Activated naive CD4-positive, alpha-beta T cell treated with anti-CD3 and anti-CD28 coated beads for 36 hours (primary cell): ENCODE data around the gene TEX12. TPM values are rescaled to one million over a fixed set of nuclear protein-coding genes. Genes with fewer than 3 reads are reported as not detected.

Experiments
- CTCF ChIA-PET: fragments of 350-600 bp; sonication (Branson Sonifier 250); formaldehyde crosslinking; loops from one replicate; lab custom pipeline; 2021; ENCODE audit warnings: antibody characterized with exemption; lab: Charles Lee
- DNase-seq: peaks from one replicate; pipeline ENCODE4 v3.0.0-alpha.2; 2020
- H3K27ac Mint-ChIP-seq: one replicate; pipeline ENCODE4 v1.8.0; 2021; ENCODE audit warnings: mild to moderate bottlenecking, mixed read lengths
- H3K27me3 Mint-ChIP-seq: one replicate; pipeline ENCODE4 v1.8.0; 2021; ENCODE audit warnings: low read depth, mixed read lengths
- H3K36me3 Mint-ChIP-seq: one replicate; pipeline ENCODE4 v1.8.0; 2021; ENCODE audit warnings: low read depth, mixed read lengths
- H3K4me1 Mint-ChIP-seq: one replicate; pipeline ENCODE4 v1.8.0; 2021; ENCODE audit warnings: low read depth, mixed read lengths
- H3K4me3 Mint-ChIP-seq: one replicate; pipeline ENCODE4 v1.8.0; 2021; ENCODE audit warnings: mild to moderate bottlenecking, moderate library complexity, mixed read lengths
- H3K9me3 Mint-ChIP-seq: one replicate; pipeline ENCODE4 v1.8.0; 2021; ENCODE audit warnings: mixed read lengths
- intact Hi-C: fragments of 100-400 bp; cut with micrococcal nuclease; formaldehyde crosslinking; loops from one replicate; pipeline ENCODE4 v1.15.1; 2023
- total RNA-seq, 2 experiments: library from RNA; stranded (reverse); gene quantifications; one replicate each; pipeline ENCODE4 v1.2.3, GENCODE V29; 2021

TEX12 gene, protein sequence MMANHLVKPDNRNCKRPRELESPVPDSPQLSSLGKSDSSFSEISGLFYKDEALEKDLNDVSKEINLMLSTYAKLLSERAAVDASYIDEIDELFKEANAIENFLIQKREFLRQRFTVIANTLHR
- total RNA-seq = not detected

DNA sequence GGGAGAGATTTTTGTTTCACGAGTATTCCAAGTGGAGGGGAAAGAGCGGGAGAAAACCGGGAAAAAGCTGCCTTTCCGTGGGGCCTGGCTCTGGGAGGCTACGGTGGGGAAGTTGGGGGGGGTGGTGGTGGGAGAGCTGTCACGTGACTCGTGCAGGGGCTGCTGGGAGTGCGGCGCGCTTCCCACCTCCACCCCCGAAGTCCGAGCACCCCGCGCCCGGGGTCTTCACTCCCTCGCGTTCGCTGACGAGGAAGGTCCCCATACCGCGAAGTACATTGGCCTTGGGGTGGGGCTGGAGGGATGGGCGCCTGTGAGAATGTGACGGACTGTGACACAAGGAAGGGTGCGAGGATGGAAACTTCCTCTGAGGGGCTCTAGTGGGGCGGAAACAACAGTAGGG lies at the start of gene TEX12:
TSS of gene TEX12 (plus strand) at position 228 of the 400 bp plus-strand sequence. CDS start 1,897 bp downstream, outside the sequence.
- DNase-seq = no peak
- intact Hi-C loops = no loop called here
- Mint-ChIP-seq H3K27me3 (peaks cover 34% of the 10 kb centered on the region), H3K27ac (no peak within 1 kb of the TSS), H3K36me3 (peaks cover 3% of the 10 kb centered on the region), H3K9me3 (no peaks in the 10 kb centered on the region), H3K4me1 (peaks cover 2% of the 10 kb centered on the region), H3K4me3 (no peak within 1 kb of the TSS)
- CTCF ChIA-PET = no interaction called here

DNA sequence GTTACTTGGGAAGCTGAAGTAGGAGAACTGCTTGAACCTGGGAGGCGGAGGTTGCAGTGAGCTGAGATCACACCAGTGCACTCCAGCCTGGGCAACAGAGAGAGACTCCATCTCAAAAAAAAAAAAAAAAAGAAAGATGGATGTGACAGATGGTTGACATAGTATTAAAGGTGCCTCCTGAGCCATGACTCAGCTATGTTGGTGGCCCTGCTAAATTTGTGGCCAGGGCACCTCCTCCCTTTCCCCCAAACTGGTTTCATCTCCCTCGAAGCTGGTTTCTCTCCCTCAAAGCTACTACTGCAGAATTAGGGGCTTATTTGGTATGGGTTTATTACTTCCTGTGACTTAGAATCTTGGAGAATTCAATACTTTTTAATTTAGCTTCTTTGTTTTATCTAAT lies 49.0 kb upstream of the TEX12 start:
- intact Hi-C loops = no loop called here

DNA sequence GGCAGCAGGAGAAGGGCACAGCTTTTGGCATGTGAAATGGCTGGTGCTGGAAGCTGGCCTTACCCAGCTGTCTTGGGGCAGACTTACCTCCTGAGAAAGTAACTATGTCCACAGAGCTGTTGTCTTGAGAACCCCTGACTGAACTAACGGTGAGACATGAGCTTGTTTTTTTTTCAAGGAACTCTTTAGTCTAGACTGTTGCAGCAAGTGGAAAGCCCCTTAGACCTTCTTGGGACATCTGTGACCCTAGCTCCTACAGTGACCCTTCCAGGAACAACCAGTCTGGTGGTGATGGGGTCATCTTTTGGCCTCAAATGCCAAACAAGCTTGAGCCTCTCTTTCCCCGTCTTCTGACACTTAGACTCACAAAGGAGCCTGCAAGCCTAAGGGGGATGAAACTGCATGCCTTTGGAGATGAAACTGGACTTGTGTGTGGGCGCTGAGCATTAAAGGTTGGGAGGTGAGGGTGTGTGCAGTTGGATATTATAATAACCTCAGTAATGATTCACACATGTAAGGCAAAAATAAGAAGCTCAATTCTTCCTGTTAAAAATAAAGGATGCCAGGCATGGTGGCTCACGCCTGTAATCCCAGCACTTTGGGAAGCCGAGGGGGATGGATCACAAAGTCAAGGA lies 45.1 kb upstream of the TEX12 start:
- CTCF ChIA-PET = interaction anchor here (1.1 to 2.4 kb wide), 3 partner anchors 10 to 158 kb away, joined by 3 to 21 read pairs (median 4); partner anchors contain the start of gene BCO2
- Mint-ChIP-seq H3K27ac (no peak overlapping the region), H3K9me3 (no peaks in the 10 kb centered on the region), H3K27me3 (no peaks in the 10 kb centered on the region), H3K4me1 (peaks cover 8% of the 10 kb centered on the region), H3K36me3 (peaks cover 4% of the 10 kb centered on the region), H3K4me3 (no peak overlapping the region)
- no peak for DNase-seq
- intact Hi-C loops = no loop called here

More for the DNA sequence above, 49.0 kb upstream of the TEX12 start:
- no peak overlapping the region for H3K4me3 Mint-ChIP-seq
- no peaks in the 10 kb centered on the region for H3K27me3 Mint-ChIP-seq
- H3K9me3 Mint-ChIP-seq = no peaks in the 10 kb centered on the region
- peaks cover 5% of the 10 kb centered on the region for H3K36me3 Mint-ChIP-seq
- CTCF ChIA-PET = interaction anchor here (0.6 kb wide), 1 partner anchor 116 kb away, joined by 4 read pairs; no protein-coding TSS in a partner anchor
- DNase-seq = no peak
- peaks cover 16% of the 10 kb centered on the region for H3K4me1 Mint-ChIP-seq
- H3K27ac Mint-ChIP-seq = no peak overlapping the region

DNA sequence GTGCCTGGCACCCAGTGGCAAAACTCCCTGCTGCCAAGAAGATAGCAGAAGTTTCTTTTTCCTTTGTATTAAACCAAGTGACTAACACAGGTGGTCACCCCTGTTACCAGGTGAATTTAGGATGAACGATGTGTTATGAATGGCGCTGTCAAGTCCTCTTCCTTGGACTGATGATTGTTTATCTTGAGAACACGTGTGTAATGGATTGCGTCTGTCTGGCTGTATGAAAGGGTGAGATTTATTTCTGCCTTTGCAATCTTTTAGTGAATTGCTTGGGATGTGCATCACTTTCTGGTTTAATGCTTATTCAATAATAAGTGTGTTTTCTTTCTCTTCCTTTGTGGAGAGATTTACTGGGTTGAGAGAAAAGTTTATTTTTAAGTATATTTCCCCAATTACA lies 44.0 kb upstream of the TEX12 start:
- Mint-ChIP-seq H3K36me3 (peaks cover 3% of the 10 kb centered on the region), H3K27ac (no peak overlapping the region), H3K9me3 (no peaks in the 10 kb centered on the region), H3K4me1 (peaks cover 8% of the 10 kb centered on the region), H3K4me3 (no peak overlapping the region), H3K27me3 (no peaks in the 10 kb centered on the region)
- DNase-seq = no peak
- intact Hi-C loops = no loop called here
- CTCF ChIA-PET = interaction anchor here (0.6 to 1.5 kb wide), 3 partner anchors 53 to 152 kb away, joined by 3 to 4 read pairs (median 3); partner anchors contain the start of gene BCO2

DNA sequence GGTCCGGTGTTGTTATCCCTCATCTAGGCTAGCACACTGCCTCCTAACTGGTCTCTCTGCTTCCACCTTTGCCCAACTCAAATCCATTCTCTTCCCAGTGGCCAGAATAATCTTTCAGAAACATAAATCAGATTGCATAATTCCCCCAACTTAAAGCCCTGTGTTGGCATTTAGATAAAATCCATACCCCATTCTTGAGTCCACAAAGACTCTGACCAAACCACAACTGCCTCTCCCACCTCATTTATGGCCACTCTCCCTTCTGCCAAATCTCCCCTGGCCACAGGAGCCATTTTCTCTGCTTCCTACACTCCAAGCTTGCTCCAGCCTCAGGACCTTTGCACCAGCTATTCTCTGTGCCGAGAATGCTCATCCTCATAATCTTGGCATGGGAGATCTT lies 40.1 kb upstream of the TEX12 start:
- H3K27me3 Mint-ChIP-seq = no peaks in the 10 kb centered on the region
- H3K4me3 Mint-ChIP-seq = no peak overlapping the region
- no peak overlapping the region for H3K27ac Mint-ChIP-seq
- DNase-seq = no peak
- no peaks in the 10 kb centered on the region for H3K4me1 Mint-ChIP-seq
- intact Hi-C loops = no loop called here
- no peaks in the 10 kb centered on the region for H3K36me3 Mint-ChIP-seq
- no peaks in the 10 kb centered on the region for H3K9me3 Mint-ChIP-seq
- CTCF ChIA-PET = no interaction called here

DNA sequence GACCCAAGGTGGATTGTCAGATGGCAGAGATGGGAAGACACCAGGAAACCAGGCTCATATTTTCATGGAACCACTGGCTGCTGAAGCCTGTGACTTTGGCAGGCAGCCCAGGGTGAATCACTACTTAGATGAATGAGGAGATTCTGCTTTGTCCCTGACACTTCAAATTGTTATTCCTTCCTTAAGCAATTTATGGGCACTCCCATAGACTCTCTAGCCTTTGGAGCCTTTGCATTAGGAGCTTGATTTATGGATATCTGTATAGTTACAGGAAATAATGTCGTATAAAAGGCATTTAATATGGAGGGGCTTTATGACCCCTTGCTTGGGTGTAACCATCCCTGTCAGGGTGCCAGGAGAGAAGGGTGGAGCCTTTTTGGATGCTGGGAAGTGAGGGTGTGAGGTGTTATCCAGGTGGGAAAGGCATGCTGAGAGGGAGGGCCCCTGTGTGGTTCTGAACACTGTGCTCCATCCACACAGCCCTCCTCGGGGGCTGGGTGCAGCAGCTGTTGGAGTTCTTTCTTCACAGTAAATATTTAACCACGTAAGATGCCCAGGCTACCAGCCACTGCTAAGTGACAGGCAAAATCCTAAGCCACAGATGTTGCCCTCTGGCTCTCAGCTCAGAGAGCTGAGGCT lies 38.6 kb upstream of the TEX12 start:
- Mint-ChIP-seq H3K36me3 (no peaks in the 10 kb centered on the region), H3K4me3 (no peak overlapping the region), H3K9me3 (no peaks in the 10 kb centered on the region), H3K4me1 (no peaks in the 10 kb centered on the region), H3K27ac (no peak overlapping the region), H3K27me3 (no peaks in the 10 kb centered on the region)
- intact Hi-C loops = no loop called here
- CTCF ChIA-PET = interaction anchor here (0.6 to 1.2 kb wide), 2 partner anchors 16 to 41 kb away, joined by 3 read pairs; no protein-coding TSS in a partner anchor
- no peak for DNase-seq

DNA sequence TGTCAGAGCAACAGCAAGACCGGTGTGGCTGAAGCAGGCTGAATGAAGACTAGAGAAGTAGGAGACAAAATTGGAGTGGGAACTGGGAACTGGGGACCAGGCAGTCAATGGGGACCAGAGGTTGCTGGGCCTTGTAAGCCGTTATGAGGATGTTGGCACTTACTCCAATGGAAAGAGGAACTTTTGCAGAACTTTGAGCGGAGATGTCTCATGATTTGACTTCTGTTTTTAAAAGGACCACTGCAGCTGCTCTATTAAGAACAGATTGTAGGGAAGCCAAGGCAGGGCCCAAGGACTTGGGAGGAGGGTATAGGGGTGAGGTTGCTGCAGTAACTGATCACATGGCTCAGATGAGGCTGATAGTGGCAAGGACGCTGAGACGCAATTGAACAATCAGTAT lies 37.5 kb upstream of the TEX12 start:
- Mint-ChIP-seq H3K36me3 (no peaks in the 10 kb centered on the region), H3K27ac (no peak overlapping the region), H3K4me3 (no peak overlapping the region), H3K4me1 (no peaks in the 10 kb centered on the region), H3K9me3 (no peaks in the 10 kb centered on the region), H3K27me3 (no peaks in the 10 kb centered on the region)
- DNase-seq = no peak
- CTCF ChIA-PET = interaction anchor here (0.6 to 1.2 kb wide), 4 partner anchors 9 to 1638 kb away, joined by 3 to 6 read pairs (median 5); partner anchors contain the start of gene BCO2
- intact Hi-C loops = no loop called here

DNA sequence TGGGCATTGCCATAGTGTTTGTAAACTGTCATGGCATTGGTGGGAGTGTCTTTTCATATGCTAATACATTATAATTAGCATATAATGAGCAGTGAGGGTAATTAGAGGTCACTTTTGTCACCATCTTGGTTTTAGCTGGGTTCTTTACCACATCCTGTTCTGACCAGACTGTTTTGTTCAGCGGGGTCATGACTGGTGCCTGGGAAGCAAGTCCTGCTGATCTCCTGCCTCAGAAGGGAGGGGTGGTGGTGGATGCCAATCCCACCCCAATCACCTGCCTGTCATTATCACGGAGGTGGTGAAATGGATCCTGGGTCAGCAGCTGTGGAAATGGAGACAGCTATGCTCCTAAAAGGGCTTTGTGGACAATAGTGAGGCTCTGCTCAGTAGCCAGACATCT lies 34.4 kb upstream of the TEX12 start:
- intact Hi-C loops = no loop called here
- DNase-seq = no peak
- CTCF ChIA-PET = no interaction called here
- H3K4me3 Mint-ChIP-seq = no peak overlapping the region
- H3K36me3 Mint-ChIP-seq = no peaks in the 10 kb centered on the region
- no peak overlapping the region for H3K27ac Mint-ChIP-seq
- no peaks in the 10 kb centered on the region for H3K27me3 Mint-ChIP-seq
- no peaks in the 10 kb centered on the region for H3K9me3 Mint-ChIP-seq
- no peaks in the 10 kb centered on the region for H3K4me1 Mint-ChIP-seq

DNA sequence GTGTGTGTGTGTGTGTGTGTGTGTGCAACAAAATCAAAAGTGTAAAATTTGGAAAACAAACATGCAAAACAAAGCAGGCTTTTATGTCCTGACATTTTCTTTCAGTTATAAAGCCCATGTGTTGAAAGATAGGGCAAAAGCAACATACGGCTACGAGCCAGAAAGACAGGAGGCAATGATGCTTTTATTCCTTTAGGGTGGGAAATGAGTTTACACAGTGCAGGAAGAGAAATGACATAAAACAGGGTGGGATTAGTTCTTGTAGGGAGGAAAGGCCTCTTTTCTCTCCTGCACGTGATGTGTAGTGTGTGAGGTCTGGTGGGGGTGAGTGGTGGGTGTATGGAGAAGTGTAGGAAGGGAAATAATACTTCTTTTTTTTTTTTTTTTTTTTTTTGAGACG lies 32.7 kb upstream of the TEX12 start:
- Mint-ChIP-seq H3K27me3 (no peaks in the 10 kb centered on the region), H3K36me3 (no peaks in the 10 kb centered on the region), H3K4me1 (no peaks in the 10 kb centered on the region), H3K4me3 (no peak overlapping the region), H3K9me3 (no peaks in the 10 kb centered on the region), H3K27ac (no peak overlapping the region)
- intact Hi-C loops = no loop called here
- CTCF ChIA-PET = interaction anchor here (0.6 to 2.4 kb wide), 2 partner anchors 20 to 146 kb away, joined by 3 to 10 read pairs; no protein-coding TSS in a partner anchor
- DNase-seq = no peak

DNA sequence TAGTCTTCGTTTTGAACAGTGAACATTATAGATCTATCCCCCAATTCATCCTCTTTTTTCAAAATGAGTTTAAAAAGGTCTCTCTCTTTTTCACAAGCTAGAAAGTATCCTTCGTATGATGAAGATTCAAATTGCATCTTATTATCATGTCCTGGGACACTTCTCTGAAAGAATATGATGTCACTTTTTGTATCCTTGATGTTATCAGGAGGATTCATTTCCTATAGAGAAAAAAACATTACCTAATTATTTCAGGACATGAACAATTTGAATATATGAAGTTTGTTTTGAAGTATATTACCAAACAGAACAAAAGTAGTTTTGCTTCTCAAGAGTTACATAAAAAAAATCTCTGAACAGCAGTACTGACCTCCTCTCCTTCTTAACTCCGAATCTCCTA lies 23.6 kb upstream of the TEX12 start:
- H3K4me3 Mint-ChIP-seq = no peak overlapping the region
- intact Hi-C loops = no loop called here

DNA sequence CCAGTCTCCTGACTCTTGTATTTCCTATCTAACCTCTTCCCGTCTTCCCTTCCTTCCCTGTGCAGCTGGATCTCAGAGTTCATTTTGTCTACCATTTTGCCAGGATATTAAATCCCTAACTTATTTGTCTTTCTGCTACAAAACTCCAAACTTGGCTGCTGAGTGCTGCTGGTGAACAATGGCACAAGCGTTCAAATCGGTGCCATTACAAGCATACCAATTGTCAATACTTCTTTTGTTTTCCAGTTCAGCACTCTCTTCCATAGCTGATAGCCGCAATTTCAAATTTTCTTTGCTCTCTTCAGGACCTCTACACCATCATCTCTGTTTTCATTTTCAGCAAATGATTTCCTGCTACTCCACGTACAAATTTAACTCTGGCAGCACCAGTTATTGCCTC lies 16.7 kb upstream of the TEX12 start:
- H3K4me1 Mint-ChIP-seq = no peaks in the 10 kb centered on the region
- H3K4me3 Mint-ChIP-seq = no peak overlapping the region
- no peaks in the 10 kb centered on the region for H3K9me3 Mint-ChIP-seq
- no peaks in the 10 kb centered on the region for H3K36me3 Mint-ChIP-seq
- peaks cover 4% of the 10 kb centered on the region for H3K27me3 Mint-ChIP-seq
- DNase-seq = no peak
- no peak overlapping the region for H3K27ac Mint-ChIP-seq
- CTCF ChIA-PET = interaction anchor here (1.4 kb wide), 1 partner anchor 37 kb away, joined by 4 read pairs; no protein-coding TSS in a partner anchor
- intact Hi-C loops = no loop called here

More for the DNA sequence above, 23.6 kb upstream of the TEX12 start:
- no peak for DNase-seq
- Mint-ChIP-seq H3K27me3 (no peaks in the 10 kb centered on the region), H3K27ac (no peak overlapping the region), H3K36me3 (no peaks in the 10 kb centered on the region), H3K4me1 (no peaks in the 10 kb centered on the region), H3K9me3 (peaks cover 3% of the 10 kb centered on the region)
- CTCF ChIA-PET = interaction anchor here (0.6 kb wide), 1 partner anchor 32 kb away, joined by 4 read pairs; no protein-coding TSS in a partner anchor

DNA sequence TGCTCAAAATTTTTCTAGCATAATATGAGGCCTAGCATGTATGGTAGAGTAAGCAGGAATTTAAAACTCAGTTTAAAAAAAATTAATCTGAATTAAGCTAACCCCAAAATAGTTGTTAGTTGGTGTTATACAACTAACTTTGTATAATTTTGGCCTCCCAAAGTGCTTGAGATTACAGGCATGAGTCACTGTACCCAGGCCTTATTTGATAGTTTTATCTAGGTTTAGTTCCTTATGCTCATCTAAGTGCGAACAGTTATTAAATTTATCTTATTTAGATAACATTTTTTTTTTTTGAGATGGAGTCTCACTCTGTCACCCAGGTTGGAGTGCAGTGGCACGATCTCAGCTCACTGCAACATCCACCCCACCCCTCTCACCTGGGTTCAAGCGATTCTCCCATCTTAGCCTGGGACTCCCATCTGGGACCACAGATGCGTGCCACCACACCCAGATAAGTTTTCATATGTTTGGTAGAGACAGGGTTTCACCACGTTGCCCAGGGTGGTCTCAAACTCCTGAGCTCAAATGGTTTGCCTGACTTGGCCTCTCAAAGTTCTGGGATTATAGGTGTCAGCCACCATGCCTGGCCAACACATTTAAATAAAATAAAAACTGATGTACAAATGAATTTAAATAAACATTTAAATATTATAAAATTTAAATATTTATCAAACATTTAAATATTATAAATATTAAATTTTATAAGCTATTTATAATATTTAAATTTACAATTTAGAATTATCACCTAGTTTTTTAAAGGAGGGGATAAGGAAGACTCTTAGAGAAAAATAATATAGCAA lies 10.8 kb upstream of the TEX12 start:
- H3K4me3 Mint-ChIP-seq = no peak overlapping the region
- CTCF ChIA-PET = interaction anchor here (0.7 kb wide), 1 partner anchor 324 kb away, joined by 5 read pairs; no protein-coding TSS in a partner anchor

More for the DNA sequence above, 10.8 kb upstream of the TEX12 start:
- DNase-seq = no peak
- peaks cover 11% of the 10 kb centered on the region for H3K27me3 Mint-ChIP-seq
- no peaks in the 10 kb centered on the region for H3K36me3 Mint-ChIP-seq
- H3K4me1 Mint-ChIP-seq = peaks cover 2% of the 10 kb centered on the region
- H3K9me3 Mint-ChIP-seq = no peaks in the 10 kb centered on the region
- intact Hi-C loops = no loop called here
- H3K27ac Mint-ChIP-seq = no peak overlapping the region
